ENCODE results near the gene SASS6.

The SASS6 gene

DNA sequence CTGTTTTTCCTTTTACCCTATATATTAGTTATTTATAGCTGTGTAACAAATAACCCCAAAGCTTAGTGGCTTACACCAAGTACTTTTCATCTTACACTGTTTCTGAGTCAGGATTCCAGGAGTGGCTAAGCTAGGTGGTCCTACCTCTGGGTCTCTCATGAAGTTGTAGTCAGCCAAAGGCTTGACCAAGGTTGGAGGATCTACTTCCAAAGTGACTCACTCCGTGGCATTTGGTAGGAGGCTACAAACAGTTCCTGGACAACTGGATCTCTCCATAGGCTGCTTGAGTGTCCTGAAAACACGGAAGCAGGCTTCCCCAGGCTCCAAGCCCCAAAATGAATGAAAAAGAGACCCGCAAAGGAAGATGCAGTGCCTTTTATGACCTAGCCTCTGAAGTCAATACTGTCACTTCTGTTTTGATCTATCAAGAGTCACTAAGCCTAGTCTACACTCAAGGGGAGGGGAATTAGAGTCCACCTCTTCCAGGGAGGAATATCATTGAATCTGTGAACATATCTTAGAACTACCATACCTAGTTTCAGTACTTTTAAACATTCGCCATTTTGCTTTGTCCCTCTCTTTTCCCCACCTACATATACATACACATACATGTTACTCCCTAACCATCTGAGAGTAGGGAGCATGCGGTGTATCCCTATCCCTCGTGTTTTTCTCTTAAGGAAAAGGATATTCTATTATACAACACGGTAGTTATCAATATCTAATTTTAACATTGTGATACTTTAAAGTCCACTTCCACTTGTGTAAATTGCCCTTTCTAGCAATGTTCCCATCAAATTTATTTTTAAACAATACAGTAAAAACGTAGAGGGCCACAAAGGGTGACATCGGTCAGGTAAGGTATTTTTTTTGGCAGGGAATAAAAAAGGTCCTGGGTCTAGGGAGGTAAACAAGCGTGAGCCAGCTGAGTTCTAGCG is 95.7 kb downstream of the SASS6 start:
- TF ChIP-seq ISL1 (CRISPR knock-in tag; IDR thresholded peaks at IDR 0.05) (no peak), ZFP3 (CRISPR knock-in tag; IDR thresholded peaks at IDR 0.05) (no peak), ZNF70 (CRISPR knock-in tag; IDR thresholded peaks at IDR 0.05) (peak; percentile 29; the same call in 1 of the 2 replicates), TOX (CRISPR knock-in tag; IDR thresholded peaks at IDR 0.05; ENCODE audit: borderline replicate concordance) (no peak)
- peak; percentile 3 for ATAC-seq

DNA sequence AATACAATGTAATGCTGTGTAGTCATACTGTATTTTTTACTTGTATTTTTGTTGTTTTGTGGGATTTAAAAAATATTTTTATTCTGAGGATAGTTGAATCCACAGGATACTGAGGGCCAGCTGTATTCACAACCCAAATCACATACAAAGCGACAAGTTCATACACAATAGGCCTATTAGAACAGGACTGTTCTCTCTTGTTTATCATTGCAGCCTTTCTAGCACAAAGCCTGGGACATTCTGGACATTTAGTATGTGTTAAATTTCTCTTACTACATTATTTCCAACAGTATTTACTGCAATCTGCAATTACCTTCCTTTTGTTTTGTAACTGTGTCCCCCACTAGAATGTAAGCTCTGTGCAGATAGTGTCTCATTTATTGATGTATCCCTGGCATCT is 97.5 kb downstream of the SASS6 start:
- no peak for ATAC-seq
- TF ChIP-seq ZNF565 (CRISPR knock-in tag; conservative IDR thresholded peaks at IDR 0.05; ENCODE audit: low read depth): no peak
- TF ChIP-seq ZNF70 (CRISPR knock-in tag; IDR thresholded peaks at IDR 0.05): no peak
- TF ChIP-seq RARB (CRISPR knock-in tag; IDR thresholded peaks at IDR 0.05): no peak
- TF ChIP-seq ARNTL (CRISPR knock-in tag; IDR thresholded peaks at IDR 0.05; ENCODE audit: borderline replicate concordance, low read depth): no peak
- TF ChIP-seq SNAI2 (CRISPR knock-in tag; IDR thresholded peaks at IDR 0.05): no peak
- TF ChIP-seq ZFP30 (CRISPR knock-in tag; IDR thresholded peaks at IDR 0.05): no peak
- TF ChIP-seq, protein P1, sequence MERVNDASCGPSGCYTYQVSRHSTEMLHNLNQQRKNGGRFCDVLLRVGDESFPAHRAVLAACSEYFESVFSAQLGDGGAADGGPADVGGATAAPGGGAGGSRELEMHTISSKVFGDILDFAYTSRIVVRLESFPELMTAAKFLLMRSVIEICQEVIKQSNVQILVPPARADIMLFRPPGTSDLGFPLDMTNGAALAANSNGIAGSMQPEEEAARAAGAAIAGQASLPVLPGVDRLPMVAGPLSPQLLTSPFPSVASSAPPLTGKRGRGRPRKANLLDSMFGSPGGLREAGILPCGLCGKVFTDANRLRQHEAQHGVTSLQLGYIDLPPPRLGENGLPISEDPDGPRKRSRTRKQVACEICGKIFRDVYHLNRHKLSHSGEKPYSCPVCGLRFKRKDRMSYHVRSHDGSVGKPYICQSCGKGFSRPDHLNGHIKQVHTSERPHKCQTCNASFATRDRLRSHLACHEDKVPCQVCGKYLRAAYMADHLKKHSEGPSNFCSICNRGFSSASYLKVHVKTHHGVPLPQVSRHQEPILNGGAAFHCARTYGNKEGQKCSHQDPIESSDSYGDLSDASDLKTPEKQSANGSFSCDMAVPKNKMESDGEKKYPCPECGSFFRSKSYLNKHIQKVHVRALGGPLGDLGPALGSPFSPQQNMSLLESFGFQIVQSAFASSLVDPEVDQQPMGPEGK (CRISPR knock-in tag; IDR thresholded peaks at IDR 0.05; ENCODE audit: borderline replicate concordance): no peak
- TF ChIP-seq ZNF8 (CRISPR knock-in tag; IDR thresholded peaks at IDR 0.05): no peak
- TF ChIP-seq ZFP3 (CRISPR knock-in tag; IDR thresholded peaks at IDR 0.05): no peak
- TF ChIP-seq TCF4 (CRISPR knock-in tag; IDR thresholded peaks at IDR 0.05; ENCODE audit: borderline replicate concordance): no peak
- no peak for TF ChIP-seq GLIS3 (CRISPR knock-in tag; IDR thresholded peaks at IDR 0.05)

DNA sequence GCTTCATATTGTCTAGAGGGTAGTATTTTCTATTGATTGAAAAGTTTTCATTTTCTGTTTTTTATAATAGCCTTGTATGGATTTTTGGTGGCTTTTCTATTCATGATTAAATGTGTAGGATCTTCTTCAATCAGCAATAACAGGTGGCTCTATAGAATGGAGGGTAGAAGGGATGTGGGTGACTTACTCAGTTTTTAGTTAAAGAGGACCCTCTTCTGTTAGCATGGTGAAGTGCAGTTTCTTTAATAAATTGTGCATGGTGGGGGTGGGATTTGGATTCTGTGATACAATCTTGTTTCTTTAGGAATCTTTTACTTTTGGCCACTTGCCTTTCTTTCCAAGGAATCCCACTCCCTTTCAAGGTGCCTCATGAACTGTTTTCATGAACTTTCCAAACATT is 98.3 kb downstream of the SASS6 start:
- no peak for ATAC-seq
- TF ChIP-seq ARNTL (CRISPR knock-in tag; IDR thresholded peaks at IDR 0.05; ENCODE audit: borderline replicate concordance, low read depth) (no peak), ISL1 (CRISPR knock-in tag; IDR thresholded peaks at IDR 0.05) (no peak), ZNF70 (CRISPR knock-in tag; IDR thresholded peaks at IDR 0.05) (no peak), TOX (CRISPR knock-in tag; IDR thresholded peaks at IDR 0.05; ENCODE audit: borderline replicate concordance) (no peak), BACH2 (CRISPR knock-in tag; IDR thresholded peaks at IDR 0.05; ENCODE audit: borderline replicate concordance) (no peak), ESRRG (CRISPR knock-in tag; IDR thresholded peaks at IDR 0.05) (no peak), GLIS3 (CRISPR knock-in tag; IDR thresholded peaks at IDR 0.05) (no peak), ZFP3 (CRISPR knock-in tag; IDR thresholded peaks at IDR 0.05) (no peak), TSHZ2 (CRISPR knock-in tag; IDR thresholded peaks at IDR 0.05) (no peak)
- TF ChIP-seq, protein P2, sequence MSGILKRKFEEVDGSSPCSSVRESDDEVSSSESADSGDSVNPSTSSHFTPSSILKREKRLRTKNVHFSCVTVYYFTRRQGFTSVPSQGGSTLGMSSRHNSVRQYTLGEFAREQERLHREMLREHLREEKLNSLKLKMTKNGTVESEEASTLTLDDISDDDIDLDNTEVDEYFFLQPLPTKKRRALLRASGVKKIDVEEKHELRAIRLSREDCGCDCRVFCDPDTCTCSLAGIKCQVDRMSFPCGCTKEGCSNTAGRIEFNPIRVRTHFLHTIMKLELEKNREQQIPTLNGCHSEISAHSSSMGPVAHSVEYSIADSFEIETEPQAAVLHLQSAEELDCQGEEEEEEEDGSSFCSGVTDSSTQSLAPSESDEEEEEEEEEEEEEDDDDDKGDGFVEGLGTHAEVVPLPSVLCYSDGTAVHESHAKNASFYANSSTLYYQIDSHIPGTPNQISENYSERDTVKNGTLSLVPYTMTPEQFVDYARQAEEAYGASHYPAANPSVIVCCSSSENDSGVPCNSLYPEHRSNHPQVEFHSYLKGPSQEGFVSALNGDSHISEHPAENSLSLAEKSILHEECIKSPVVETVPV (CRISPR knock-in tag; IDR thresholded peaks at IDR 0.05): no peak
- TF ChIP-seq, protein P1 (CRISPR knock-in tag; IDR thresholded peaks at IDR 0.05; ENCODE audit: borderline replicate concordance): no peak
- TF ChIP-seq, protein P3, sequence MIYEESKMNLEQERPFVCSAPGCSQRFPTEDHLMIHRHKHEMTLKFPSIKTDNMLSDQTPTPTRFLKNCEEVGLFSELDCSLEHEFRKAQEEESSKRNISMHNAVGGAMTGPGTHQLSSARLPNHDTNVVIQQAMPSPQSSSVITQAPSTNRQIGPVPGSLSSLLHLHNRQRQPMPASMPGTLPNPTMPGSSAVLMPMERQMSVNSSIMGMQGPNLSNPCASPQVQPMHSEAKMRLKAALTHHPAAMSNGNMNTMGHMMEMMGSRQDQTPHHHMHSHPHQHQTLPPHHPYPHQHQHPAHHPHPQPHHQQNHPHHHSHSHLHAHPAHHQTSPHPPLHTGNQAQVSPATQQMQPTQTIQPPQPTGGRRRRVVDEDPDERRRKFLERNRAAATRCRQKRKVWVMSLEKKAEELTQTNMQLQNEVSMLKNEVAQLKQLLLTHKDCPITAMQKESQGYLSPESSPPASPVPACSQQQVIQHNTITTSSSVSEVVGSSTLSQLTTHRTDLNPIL (CRISPR knock-in tag; IDR thresholded peaks at IDR 0.05; ENCODE audit: low read depth): no peak
